GM12892 (cell line): ENCODE data around the gene SSH2.
"Not testable (repeated sequence)": the region's sequence is repeated elsewhere in the genome, so short reads cannot be mapped to it uniquely, and the experiment has no call there.

Source experiments
- DNase-seq: peaks from one replicate; pipeline ENCODE4 v3.0.0; 2011; ENCODE audit not compliant: insufficient read length
- FAIRE-seq: peaks from 2 replicates; lab custom pipeline; 2011; peaks lifted over from hg19 to GRCh38; lab: Jason Lieb, UNC
- POLR2A ChIP-seq: IDR thresholded peaks from 2 replicates; pipeline ENCODE4 v1.6.1; 2011; ENCODE audit warnings: low read depth, low read length, control low read depth
- POLR2AphosphoS5 ChIP-seq: IDR thresholded peaks from 2 replicates; pipeline ENCODE4 v1.6.1; 2011; ENCODE audit warnings: low read depth, low read length, control low read depth
- TAF1 ChIP-seq: IDR thresholded peaks from 2 replicates; pipeline ENCODE4 v1.6.1; 2011; ENCODE audit warnings: low read depth, mild to moderate bottlenecking, control low read depth, low read length, borderline replicate concordance

SSH2 gene

GRCh38 chr17:29787995-29788394 is 142.0 kb downstream of the SSH2 start:
- DNase-seq (no peak), FAIRE-seq (no peak)
- TF ChIP-seq POLR2AphosphoS5 (no peak), POLR2A (no peak), TAF1 (no peak)

GRCh38 chr17:29782917-29783316 is 147.1 kb downstream of the SSH2 start:
- TF ChIP-seq TAF1 (no peak), POLR2AphosphoS5 (no peak), POLR2A (no peak)
- DNase-seq (no peak), FAIRE-seq (no peak)

- not testable (repeated sequence) for FAIRE-seq, DNase-seq
Measured at GRCh38 chr17:29779812-29780190, 150.2 kb downstream of the SSH2 start.

- TF ChIP-seq TAF1 (no peak), POLR2A (no peak), POLR2AphosphoS5 (no peak)
- DNase-seq (peak; percentile 45), FAIRE-seq (peak; percentile 93)
Measured at GRCh38 chr17:29778956-29779811, 150.8 kb downstream of the SSH2 start.

GRCh38 chr17:29777663-29778062 is 152.4 kb downstream of the SSH2 start:
- no peak for TF ChIP-seq TAF1
- TF ChIP-seq POLR2AphosphoS5, result no peak
- no peak for TF ChIP-seq POLR2A
- FAIRE-seq, result no peak
- DNase-seq, result no peak

GRCh38 chr17:29776026-29776425 is 154.0 kb downstream of the SSH2 start:
- DNase-seq, result no peak
- TF ChIP-seq POLR2AphosphoS5, result no peak
- no peak for TF ChIP-seq TAF1
- no peak for TF ChIP-seq POLR2A
- no peak for FAIRE-seq

GRCh38 chr17:29772981-29773380 is 157.0 kb downstream of the SSH2 start:
- TF ChIP-seq POLR2AphosphoS5 (no peak), POLR2A (no peak)
- FAIRE-seq (no peak), DNase-seq (no peak)

- DNase-seq, result no peak
- TF ChIP-seq TAF1 (no peak), POLR2AphosphoS5 (no peak), POLR2A (no peak)
- peak; percentile 9 for FAIRE-seq
Measured at GRCh38 chr17:29771546-29771945, 158.5 kb downstream of the SSH2 start.

GRCh38 chr17:29769225-29769624 is 160.8 kb downstream of the SSH2 start:
- DNase-seq (no peak), FAIRE-seq (peak; percentile 44)
- TF ChIP-seq POLR2A (no peak), TAF1 (no peak), POLR2AphosphoS5 (no peak)

- FAIRE-seq (no peak), DNase-seq (no peak)
- no peak for TF ChIP-seq POLR2AphosphoS5
- TF ChIP-seq TAF1, result no peak
- TF ChIP-seq POLR2A, result no peak
Measured at GRCh38 chr17:29766796-29767327, 163.2 kb downstream of the SSH2 start.

- TF ChIP-seq TAF1 (no peak), POLR2A (no peak), POLR2AphosphoS5 (no peak)
- FAIRE-seq (peak; percentile 24), DNase-seq (no peak)
Measured at GRCh38 chr17:29764748-29765147, 165.3 kb downstream of the SSH2 start.

- TF ChIP-seq TAF1, result no peak
- no peak for TF ChIP-seq POLR2A
- TF ChIP-seq POLR2AphosphoS5, result no peak
- DNase-seq (no peak), FAIRE-seq (no peak)
Measured at GRCh38 chr17:29764217-29764616, 165.8 kb downstream of the SSH2 start.

- FAIRE-seq (no peak), DNase-seq (no peak)
- TF ChIP-seq POLR2AphosphoS5, result no peak
- no peak for TF ChIP-seq POLR2A
- no peak for TF ChIP-seq TAF1
Measured at GRCh38 chr17:29763273-29763672, 166.8 kb downstream of the SSH2 start.

GRCh38 chr17:29761040-29761761 is 168.8 kb downstream of the SSH2 start:
- TF ChIP-seq TAF1 (peak; percentile 71), POLR2AphosphoS5 (peak; percentile 74), POLR2A (peak; percentile 92)
- DNase-seq, result peak; percentile 78
- peak; percentile 91 for FAIRE-seq
